GM18873 (cell line): ENCODE data around the gene UGT1A9.

Experiments
- ATAC-seq: cut with Tn5 transposase; IDR thresholded peaks from one replicate; pipeline ENCODE4 v1.9.1; 2021; ENCODE audit warnings: mild to moderate bottlenecking, moderate library complexity, moderate number of reproducible peaks; ENCODE audit not compliant: unreplicated experiment, low FRiP score

UGT1A9 gene

GRCh38 chr2:233792720-233793119, 121.0 kb downstream of the UGT1A9 start:
- ATAC-seq: no peak

GRCh38 chr2:233793465-233794127, 121.9 kb downstream of the UGT1A9 start:
- no peak for ATAC-seq

GRCh38 chr2:233794128-233794658, 122.5 kb downstream of the UGT1A9 start:
- ATAC-seq: no peak

- no peak for ATAC-seq
Observed at GRCh38 chr2:233795735-233796171, 124.1 kb downstream of the UGT1A9 start.

GRCh38 chr2:233796254-233796653, 124.6 kb downstream of the UGT1A9 start:
- ATAC-seq: no peak

GRCh38 chr2:233798335-233799086, 126.8 kb downstream of the UGT1A9 start:
- ATAC-seq: no peak

GRCh38 chr2:233799087-233799665, 127.5 kb downstream of the UGT1A9 start:
- no peak for ATAC-seq

- no peak for ATAC-seq
Observed at GRCh38 chr2:233799716-233800115, 128.0 kb downstream of the UGT1A9 start.

GRCh38 chr2:233800208-233800607, 128.5 kb downstream of the UGT1A9 start:
- ATAC-seq: no peak

GRCh38 chr2:233801357-233802131, 129.8 kb downstream of the UGT1A9 start:
- ATAC-seq: no peak

- no peak for ATAC-seq
Observed at GRCh38 chr2:233802132-233802815, 130.6 kb downstream of the UGT1A9 start.

GRCh38 chr2:233803292-233803911, 131.7 kb downstream of the UGT1A9 start:
- ATAC-seq: no peak

GRCh38 chr2:233803994-233804393, 132.3 kb downstream of the UGT1A9 start:
- ATAC-seq: no peak

GRCh38 chr2:233807215-233807865, 135.6 kb downstream of the UGT1A9 start:
- ATAC-seq: no peak

- ATAC-seq: no peak
Observed at GRCh38 chr2:233807966-233808935, 136.6 kb downstream of the UGT1A9 start.

GRCh38 chr2:233810385-233810784, 138.7 kb downstream of the UGT1A9 start:
- no peak for ATAC-seq

- ATAC-seq: no peak
Observed at GRCh38 chr2:233811087-233811486, 139.4 kb downstream of the UGT1A9 start.

GRCh38 chr2:233811732-233812131, 140.0 kb downstream of the UGT1A9 start:
- ATAC-seq: no peak
